GM18867 (cell line): ENCODE measurements around the gene FOXO3.

Experiments
- ATAC-seq: cut with Tn5 transposase; IDR thresholded peaks from one replicate; pipeline ENCODE4 v1.9.1; 2021; ENCODE audit warnings: mild to moderate bottlenecking, moderate library complexity; ENCODE audit not compliant: unreplicated experiment

Gene FOXO3

DNA sequence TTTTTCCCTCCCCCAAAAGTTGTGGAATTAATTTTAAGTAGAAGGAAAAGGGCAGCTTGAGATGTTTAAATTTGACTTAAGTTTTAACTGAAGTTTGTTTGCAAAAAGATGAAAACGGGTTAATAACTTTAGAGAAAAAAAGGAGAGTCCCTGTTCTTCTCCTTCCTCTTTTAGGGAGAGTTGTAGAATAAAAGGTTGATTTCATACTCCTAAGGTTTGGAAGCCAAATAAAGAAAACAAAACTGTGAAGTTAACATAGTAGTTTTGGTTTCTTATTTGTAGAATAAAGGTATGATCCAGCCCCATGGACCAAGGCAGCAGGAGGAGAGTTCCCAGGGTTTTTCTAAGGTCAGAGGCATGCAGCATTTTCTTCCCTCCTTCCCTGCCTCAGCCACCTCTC, 33.4 kb downstream of the FOXO3 start:
- no peak for ATAC-seq

DNA sequence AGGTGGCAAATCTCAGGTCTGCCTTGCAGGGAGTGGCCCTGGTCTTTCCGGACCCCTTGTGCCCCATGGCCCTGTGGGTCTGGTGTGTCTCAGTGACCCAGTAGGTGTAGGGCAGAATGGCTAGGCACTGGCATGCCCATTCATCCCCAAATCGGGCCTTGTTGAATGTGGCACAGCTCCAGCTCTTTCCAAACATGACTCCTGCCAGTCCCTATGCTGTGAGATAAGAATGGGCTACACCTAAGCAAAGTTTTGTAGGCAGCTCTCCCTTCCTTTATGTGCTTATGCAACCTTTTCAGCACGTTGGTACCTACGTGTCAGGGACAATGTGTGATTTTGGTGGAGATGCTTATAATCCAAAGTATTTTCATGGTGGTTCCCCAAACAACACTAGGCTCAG, 33.9 kb downstream of the FOXO3 start:
- no peak for ATAC-seq

DNA sequence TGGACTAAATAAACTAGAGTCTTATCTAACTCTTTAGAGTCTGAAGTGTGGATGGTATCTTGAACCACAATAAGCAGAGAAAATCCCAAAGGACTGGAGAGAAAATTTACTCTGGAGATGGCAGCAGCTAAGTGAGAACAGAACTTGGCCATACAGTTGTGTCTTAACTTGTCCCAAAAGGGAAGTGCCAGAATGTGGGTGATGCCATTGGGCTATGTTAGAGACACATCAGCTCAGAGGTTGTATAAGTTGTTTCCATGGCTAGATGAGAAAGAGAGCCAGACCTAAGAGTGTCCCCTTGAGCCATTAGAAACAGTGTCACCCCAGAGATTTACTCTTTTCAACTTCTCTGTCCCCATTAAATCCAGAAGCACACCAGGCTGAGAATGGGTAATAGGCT, 36.2 kb downstream of the FOXO3 start:
- no peak for ATAC-seq

DNA sequence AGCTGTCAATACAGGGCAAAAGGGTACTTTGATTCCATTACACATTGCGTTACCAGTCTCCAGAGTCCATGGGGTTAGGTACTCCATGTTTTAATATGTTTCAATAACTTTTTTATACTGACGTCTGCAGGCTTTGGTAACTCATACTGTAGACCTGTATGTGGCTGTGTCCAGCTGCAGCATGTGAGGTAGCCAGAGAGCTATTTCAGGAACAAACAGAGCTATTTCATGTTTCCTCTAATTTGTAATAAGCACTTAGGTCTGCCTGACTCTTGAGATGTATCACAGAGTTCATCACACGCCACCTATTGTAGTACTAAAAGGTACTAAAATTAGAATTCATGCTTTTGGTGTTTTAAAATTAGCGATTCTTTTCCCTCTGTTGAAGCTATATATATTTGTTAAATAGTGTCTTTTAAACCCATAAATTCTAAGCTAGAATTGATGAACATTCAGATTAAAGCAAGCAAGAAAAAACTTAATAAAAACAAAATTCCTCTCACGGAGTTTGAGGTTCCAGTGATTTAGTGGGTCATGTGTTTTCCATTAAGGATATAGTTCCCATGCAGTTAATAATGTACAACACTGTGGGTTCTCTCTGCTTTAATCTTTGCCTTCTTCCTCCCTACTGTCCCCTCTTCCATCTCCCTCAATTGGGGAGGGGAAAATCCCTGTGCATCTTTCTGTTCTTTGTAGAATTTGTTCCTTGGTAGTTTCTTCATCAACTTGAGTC, 37.0 kb downstream of the FOXO3 start:
- no peak for ATAC-seq

DNA sequence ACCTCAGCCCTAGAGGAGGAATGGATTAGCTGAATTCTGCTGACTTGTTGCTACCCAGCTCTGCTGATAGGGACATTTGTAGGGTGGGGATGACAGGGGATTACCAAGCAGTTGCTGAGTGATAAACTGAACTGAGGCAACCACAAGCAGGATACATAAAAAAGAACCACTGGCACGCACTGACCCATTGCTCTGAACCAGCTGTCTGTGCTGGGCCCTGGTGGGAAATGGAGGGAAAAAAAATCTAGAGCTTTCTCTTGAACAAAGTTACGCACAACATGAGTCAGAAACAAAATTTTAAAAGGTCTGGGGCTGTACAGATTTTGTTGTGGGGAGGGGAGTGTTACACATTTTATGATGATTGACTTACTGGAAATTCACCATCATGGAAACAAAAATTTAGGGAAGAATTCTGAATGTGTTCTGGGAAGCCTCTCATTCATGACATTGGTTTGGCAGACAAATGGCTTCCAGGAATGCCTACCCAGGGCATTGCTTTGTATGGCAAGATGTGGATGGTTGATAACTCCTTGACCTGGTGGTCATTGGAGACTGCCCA, 37.7 kb downstream of the FOXO3 start:
- peak; percentile 79 for ATAC-seq

DNA sequence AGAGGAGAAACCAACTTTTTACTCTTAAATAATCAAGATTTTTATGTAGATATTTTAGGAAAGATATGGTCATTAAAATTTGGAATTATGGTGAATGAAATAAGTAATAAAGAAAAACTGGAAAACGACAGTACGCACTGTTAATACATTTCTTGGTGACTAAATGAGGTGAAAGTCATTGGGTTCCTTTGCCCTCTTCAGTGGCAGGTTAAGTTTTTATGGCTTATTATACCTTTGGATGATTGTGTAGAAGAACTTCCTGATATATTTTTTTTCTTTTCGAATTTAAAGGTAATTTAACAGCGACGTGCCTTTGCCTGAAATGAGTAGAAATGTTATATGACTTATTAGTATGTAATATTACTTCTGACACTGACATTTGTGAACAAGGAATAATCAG, 43.4 kb downstream of the FOXO3 start:
- ATAC-seq = no peak

DNA sequence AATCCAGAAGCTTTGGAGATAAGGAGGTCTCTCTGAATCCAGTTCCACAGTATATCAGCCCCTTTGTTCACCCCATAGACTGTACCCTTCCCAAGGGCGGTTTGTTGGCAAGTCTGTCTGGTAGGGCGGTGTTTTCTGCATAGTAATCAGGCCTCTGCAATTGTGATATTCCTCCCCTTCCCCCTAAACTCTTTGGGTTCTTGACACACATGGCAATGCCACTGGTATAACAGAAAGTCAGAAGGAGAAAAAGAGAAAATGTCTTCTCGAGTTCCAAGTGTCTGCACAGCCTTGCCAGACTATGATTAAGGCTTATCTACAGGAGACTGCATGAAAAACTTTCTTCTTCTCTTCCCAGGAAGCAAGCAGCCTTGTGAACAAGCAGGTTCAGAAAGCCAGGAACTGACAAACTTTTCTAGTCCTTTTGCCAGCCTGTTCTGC, 45.6 kb downstream of the FOXO3 start:
- no peak for ATAC-seq

DNA sequence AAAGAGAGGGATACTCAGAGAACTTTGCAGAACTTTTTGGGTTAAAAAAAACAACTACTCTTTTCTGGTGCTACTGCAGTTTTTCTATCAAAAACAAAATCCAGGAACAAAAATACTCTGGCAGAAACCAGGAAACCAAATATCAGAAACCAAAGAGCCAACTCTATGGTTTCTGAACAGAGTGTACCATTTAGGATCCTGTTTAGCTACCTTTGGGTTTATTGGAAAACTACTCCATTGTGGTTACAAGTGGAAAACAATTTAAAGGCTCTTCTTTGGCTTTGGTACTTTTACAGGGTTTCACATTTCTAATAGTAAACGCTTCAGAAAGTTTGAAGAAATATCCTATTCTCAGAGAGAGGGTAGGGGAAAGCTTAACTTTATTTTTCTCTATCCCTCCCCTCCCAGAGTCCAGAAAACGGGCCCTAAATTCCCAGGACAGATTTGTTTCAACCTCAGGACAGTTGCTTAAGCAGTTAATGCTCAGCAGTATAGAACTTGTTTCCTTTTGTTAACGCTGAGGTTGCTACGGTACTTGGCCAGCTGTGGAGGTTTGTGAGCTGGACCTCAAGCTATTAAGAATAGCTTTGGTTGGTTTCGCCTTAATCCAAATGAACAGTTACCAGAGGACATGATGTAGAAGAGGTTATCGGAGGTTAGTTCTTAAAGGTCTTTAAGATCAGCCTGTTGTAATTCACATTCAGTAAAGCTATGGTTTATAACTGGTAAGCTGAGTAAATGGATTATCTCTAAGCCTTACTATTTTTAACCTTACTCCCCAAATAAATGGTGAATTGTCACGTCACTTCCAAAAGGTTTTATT, 47.9 kb downstream of the FOXO3 start:
- no peak for ATAC-seq

DNA sequence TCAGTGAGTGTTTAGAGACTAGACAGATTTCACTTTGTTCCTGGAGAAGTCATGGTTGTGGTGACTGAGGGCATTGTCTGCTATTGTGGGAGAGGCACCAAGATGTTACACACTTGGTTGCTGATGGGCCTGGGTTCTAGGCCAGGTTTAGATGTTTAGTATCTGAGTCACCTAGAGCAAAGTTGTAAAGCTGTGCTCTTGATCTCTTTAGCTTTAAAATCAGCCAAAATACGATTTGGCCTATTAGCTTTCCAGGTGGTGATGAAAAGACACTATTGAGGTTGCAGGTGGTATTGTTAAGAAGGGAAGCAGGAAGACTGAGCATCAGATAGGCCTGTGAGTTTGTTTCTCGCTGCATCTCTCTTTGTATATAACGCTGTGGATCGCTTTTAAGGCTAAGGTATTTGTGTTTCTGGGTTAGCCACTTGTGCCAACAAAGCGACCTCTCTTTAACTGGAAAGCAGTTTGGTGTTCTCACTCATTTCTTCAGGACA, 48.6 kb downstream of the FOXO3 start:
- no peak for ATAC-seq

DNA sequence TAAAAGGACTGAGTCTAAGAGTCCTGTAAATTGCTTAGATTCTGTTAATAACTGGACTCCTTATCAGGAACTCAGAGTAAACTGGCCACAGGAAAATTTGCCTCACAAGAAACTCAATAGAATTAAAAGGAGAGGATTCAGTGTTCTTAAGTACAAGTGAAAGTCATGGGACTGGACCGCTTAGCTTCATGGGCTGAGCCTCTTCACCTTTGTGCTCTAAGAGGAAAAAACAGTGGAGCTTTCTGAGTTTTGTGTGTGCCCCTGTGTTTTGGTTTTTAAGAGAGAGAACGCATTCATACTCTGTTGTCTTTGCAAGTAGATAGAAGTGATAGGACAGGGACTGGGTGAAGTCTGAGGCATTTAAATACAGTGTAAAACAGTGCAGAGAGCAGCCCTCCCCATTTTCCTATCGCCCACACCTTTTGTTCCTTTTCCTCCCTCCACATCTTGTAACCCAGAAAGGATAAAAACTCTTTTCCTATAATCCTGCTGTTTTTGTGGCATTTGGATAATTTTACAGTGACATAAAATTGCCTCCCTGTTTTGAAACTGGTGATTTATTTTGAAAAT, 49.6 kb downstream of the FOXO3 start:
- ATAC-seq = no peak

DNA sequence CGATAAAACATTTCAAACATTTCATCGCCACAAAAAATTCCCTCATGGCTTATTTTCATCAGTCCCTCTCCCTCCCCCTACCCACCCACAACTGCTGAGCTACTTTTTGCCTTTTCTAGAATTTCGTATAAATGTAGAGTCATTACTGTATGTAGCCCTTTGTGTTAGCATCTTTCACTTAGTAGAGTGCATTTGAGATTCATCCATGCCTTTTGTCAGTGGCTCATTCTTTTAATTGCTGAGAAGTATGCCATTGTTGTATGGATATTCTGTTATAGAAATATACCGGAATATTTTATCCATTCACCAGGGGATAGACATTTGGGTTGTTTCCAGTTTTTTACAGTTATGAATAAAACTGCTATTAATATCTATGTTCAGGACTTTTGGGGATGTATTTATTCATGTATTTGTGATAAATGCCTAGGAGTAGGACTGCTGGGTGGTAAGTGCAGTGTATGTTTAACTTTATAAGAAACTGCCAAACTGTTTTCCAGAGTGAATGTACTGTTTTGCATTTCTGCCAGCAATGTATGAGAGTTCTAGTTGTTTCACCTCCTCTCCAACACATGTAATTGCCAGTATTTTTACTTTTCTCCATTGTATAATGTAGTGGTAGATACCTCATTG, 50.4 kb downstream of the FOXO3 start:
- ATAC-seq = no peak

DNA sequence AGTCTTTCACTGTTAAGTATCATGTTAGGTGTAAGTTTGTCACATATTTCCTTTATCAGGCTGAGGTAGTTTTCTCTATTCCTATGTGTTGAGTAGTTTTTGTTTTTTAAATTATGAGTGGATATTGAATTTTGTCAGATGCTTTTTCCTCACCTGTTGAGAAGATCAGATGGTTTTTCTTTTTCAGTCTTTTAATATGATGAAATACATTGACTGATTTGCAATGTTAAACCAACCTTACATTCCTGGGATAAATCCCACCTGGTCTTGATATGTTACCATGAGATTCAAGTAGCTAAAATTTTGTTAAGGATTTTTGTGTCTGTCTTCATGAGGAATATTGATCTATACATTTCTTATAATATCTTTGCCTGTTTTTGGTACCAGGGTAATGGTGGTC, 52.1 kb downstream of the FOXO3 start:
- ATAC-seq = no peak

DNA sequence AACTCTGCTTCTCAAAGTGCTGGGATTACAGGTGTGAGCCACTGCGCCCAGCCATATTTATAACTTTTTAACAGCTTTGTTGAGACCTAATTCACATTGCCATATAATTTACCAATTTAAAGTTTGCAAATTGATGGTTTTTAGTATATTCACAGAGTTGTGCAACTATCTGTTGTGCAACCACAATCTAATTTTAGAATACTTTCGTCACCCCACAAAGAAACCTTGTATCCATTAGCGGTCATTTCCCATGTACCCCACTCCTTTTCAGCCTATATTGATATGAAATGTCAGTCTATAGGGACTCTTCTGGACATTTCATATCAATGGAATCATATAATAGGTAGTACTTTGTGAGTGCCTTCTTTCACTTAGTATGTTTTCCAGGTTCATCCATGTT, 55.8 kb downstream of the FOXO3 start:
- no peak for ATAC-seq

DNA sequence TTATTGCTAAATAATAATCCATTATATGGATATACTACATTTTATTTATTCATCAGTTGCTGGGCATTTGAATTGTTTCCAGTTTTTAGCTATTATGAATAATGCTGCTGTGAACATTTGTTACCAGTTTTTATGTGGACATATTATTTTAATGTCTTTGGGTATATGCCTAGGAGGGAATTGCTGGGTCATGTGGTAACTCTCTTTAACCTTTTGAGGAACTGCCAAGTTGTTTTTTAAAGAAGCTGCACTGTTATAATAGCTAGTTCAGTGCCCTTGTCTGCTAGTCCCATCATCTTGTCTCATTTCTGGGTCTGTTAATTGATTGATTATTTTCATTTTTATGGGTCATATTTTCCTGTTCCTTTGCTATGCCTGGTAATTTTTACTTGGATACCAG, 56.3 kb downstream of the FOXO3 start:
- no peak for ATAC-seq

DNA sequence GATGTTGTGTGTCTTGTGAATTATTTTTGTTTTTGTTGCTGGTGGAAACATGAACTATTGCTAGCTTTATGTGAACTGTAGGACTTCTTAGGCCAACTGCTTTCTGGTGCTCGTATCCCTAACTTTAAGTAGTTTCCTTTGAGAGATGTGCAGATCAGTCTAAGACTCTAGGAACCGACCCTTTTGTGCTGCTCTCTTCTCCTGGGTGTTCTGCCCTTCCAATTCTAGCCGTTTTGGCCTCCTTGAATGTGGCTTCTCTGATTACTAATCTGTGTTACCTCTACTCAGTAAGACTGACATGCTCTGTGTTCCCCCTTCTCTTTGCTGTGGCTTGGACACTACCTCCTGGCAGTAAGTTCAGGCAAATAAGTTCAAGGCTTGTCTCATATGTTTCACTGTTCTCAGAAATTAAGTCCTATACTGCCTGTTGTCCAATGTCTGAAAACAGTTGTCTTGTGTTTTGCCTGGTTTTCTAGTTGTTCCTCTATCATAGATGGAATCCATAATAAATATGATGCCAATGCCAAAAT, 58.0 kb downstream of the FOXO3 start:
- no peak for ATAC-seq

DNA sequence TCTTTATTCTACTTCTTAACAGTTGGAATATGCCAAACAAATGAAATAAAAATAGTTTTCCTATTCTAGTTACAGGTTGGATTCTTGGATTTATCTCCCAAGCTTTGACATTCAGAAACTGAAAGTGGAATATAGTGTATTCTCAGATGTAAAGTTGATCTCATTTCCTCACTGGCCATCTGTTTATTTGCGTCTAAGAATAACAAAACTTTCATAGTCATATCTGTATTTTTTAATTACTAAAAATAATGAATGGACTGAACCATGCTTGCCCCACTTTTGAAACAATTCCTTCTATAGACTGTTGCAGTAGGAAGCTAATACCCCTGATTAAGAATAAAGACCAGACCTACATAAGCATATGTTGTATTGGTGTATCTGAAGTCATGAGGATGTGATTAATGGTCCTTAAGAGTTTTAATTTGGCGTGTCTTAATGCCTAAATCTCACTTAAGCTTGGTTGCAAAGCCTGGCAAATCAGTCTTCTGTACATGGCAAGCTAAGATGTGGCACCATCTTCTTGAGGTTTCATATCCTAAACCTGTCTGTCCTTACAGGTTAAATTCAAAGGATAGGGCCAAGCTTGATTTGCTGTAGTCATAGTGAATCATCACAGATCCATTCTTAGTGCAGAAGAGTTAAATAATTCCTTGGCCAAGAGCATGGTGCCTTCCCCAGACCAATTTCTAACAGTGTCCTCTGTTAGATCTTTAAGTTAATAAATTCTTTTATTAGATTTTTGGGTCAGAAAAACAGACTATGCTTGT, 58.9 kb downstream of the FOXO3 start:
- no peak for ATAC-seq

DNA sequence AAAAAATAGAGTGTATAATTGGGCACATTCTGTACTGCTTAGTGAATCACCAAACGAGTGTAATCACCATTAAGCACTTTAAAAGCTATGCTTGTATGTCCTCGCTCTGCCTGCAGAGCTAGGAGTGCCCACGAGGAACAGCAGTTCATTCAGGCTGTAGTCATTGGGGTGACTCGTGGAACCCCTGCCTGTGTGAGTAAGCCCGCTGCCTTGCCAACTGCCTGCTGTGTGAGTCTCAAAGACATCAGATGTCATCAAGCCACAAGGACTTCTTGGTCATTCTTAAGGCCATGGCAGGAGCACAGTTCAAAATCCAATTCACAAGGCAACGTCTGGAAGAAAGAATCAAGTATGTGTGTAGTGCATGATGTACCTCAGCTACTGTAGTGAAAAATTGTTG, 60.4 kb downstream of the FOXO3 start:
- no peak for ATAC-seq

DNA sequence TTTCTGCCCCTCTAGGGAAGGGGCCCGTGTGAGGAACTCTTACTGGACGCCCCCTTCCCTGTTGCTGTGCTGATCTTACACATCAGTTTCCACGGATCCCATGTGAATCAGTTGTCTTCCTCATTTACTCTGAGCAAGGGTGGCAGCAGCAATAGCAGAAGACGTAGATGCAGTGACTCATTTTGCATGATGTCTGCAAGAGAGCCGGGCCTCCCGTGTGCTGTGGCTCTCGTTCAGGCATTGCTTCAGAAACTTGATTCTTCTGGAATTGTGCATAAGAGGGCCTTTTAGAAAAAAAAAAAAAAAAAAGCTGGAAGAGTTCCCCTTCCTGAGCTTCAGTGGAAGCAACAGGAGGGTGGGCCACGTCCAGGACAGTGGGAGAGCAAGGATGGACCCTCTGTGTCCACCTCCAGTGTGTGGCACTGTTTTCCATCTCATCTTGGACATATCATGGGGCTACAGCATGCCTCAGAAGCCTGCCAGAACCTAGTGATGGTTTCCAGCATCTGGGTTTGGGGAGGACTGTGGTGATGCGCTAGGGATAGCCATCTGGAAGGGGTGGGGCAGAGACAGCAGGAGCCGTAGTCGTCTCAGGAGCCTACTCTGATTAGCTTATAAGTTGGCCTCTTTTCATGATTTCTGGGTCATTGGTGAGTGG, 62.1 kb downstream of the FOXO3 start:
- ATAC-seq = no peak

DNA sequence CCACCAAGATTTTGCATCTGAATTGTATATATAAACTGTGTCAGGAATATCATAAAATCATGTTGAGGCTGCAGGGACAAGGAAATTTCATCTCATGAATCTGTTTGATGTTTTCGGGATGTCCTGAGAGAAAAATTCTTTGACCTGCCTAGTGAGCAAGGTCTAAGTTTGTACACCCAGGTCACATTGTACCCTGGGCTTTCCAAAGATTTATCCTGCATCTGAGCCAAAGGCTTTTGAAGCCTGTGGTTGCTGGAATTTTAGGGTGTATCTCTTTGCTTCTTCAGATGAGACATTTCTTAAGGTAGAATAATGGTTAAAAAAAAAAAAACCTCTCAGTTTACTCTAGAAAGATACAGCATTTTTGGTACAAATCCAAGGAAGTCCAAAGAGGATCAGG, 63.3 kb downstream of the FOXO3 start:
- no peak for ATAC-seq

DNA sequence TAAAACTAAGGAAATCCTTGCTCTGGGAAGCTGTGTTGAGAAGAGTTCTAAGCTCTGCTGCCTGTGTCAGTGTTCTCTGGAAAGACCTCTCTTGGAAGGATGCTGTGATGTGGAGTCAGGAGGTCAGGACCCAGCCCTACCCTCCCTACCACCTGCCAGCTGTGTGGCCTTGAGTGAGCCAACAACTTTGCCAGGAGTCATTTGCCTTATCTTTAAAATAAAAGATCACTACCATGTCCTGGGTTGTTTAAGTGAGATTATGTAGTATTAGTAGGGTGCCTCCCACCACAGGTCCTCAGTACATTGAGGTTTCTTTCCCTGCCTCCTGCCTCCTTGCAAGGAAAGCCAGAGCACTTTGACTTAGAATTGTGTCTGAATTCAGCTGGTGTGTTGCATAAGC, 64.9 kb downstream of the FOXO3 start:
- no peak for ATAC-seq
